Esophagus muscularis mucosa (tissue), 4 donors: ENCODE data around the gene SCAMP1.

Experiments used
- CTCF ChIP-seq, 3 experiments: fragments of 200-600 bp in 2 of 3; fragments of 450-650 bp in 1 of 3; sonication (generic) in 2 of 3; IDR thresholded peaks; one replicate each; pipeline ENCODE4 v1.5.1; 2017 to 2019; ENCODE audit warnings: antibody characterized with exemption in 3 of 3, mild to moderate bottlenecking in 2 of 3, moderate library complexity in 1 of 3
- EP300 ChIP-seq: sonication (generic); formaldehyde crosslinking; IDR thresholded peaks from one replicate; pipeline ENCODE4 v1.6.1; 2017; ENCODE audit warnings: antibody characterized with exemption
- POLR2A ChIP-seq: fragments of 450-650 bp; IDR thresholded peaks from one replicate; pipeline ENCODE4 v1.6.1; 2017; ENCODE audit warnings: antibody characterized with exemption, moderate library complexity, mild to moderate bottlenecking, low read depth

- TF ChIP-seq CTCF (IDR thresholded peaks at IDR 0.05) (no peak), EP300 (no peak), POLR2A (no peak)
Observed at GRCh38 chr5:78318337-78318736, 42.1 kb upstream of the SCAMP1 start.
